Right kidney (tissue), 1 donor: ENCODE data around the gene HAAO.

Experiments used
- DNase-seq: peaks from one replicate; pipeline ENCODE4 v3.0.0-alpha.2; 2016

The HAAO gene

GRCh38 chr2:42819160-42819559 lies 26.8 kb upstream of the HAAO start:
- DNase-seq = no peak

GRCh38 chr2:42815726-42816125 lies 23.3 kb upstream of the HAAO start:
- no peak for DNase-seq

DNA sequence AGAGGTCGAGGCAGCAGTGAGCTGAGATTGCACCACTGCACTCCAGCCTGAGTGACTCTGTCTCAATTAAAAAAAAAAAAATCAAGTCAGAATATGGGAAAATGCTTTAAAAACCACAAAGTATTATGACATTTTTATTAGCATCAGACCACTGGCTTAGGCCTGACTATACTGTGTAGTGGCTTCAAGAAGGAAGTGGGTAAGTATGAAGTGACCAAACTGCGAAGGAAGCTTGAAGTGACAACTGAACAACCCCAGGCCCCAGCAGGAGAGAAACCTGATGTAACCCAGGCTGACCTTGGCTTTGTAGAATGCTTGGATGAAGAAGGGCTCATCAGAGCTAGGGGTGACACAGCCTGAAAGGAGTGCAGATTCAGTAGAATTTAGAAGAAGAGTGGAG lies 21.4 kb upstream of the HAAO start:
- DNase-seq = no peak

DNA sequence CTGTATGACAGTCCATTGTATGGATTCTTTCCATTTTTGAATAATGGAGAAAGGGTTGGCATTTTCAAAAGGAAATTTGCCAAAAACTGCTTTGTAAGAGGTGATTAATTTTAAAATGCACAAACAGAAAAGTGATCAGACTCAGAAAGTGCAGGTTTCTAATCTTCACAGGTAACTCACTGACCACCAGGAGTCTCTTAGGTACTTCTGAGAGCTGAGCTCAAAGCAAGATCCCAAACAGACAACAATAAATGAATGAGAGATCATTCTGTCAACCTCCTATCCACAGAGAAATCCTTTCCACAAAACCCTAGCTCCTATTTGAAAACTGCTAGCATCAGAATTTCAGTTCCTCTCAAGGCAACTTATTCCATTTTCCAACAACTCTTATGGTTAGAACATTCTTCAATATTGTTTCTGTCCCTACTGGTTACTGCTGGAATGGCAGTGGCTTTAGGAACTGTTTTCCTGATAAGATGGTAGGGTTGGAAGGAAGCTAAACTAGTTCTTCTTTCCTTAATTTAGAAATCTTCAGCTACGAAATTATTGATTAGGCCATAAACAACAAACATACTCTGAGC lies 20.6 kb upstream of the HAAO start:
- no peak for DNase-seq

GRCh38 chr2:42810971-42811811 lies 18.8 kb upstream of the HAAO start:
- peak; percentile 93 for DNase-seq

DNA sequence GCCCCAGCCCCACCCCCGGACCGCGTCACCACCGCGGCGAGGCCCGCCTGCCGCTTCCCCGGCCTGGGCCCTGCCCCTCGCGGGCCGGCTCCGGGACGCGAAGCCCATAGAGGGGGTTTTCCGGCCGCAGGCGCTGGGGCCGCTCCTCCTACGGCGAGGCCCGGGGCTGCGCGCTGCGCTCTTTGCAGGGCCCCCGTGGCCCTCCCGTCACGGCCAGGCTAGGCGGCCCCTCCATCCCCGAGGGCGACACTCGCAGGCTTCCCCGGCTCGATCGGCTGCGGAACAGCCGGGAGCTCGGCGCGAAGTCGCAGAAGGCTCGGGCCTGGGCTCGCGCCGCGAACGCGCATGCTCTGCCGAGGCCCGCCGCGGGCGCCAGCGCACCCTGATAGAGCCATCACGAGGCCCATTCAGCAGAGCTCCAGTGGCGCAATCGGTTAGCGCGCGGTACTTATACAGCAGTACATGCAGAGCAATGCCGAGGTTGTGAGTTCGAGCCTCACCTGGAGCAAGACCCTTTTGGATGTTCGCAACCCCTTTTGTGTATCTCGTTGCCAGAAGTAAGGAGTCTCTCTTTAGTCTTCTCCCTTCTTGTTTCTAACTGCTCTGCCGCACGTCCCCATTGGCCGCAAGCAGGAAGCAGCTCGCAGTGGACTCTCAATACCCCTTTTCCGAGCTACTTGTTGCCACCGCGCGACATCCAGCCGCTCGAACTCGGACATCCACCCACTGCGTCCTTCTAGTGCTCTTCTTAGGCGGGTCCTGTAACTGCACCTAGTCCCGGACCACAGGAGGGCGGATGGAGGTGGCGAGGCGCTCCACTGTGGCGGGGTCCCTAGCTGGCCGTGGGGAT lies 18.0 kb upstream of the HAAO start:
- DNase-seq = peak; percentile 100

DNA sequence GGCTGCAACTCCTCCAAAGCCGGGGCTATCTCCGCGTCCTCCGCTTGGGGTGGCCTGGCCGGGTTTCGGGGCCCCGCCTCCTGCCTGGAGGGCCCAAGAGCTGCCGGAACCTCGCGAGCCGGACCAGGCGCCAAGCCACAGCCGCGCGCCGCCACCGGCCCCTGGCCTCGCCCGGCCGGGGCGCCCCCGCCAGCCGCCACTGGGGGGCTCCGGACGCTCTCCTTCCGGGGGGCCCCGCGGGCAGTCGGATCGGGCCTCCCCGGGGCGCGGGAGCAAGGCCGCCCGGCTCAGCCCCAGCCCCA lies 17.4 kb upstream of the HAAO start:
- DNase-seq = peak; percentile 76

- peak; percentile 40 for DNase-seq
Observed at GRCh38 chr2:42809131-42809818, 16.9 kb upstream of the HAAO start.

DNA sequence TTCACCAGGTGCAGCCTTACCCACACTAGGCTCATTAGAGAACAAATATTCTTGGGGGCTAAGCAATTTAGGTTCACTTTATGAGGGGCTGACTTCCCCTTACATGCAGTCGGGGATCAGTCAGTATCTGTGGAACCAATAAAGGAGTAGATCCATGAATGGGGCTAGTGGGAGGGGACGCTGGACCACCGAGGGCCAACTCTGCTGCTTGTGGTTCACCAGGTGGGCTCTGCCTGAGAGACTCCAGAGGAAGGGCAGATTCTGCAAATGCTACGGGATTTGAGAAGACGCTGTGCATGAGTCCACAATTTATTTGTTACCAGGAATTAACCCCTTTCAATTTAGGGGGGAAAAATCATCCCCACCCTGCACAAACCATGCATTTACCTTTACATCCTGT lies 15.9 kb upstream of the HAAO start:
- DNase-seq = no peak

DNA sequence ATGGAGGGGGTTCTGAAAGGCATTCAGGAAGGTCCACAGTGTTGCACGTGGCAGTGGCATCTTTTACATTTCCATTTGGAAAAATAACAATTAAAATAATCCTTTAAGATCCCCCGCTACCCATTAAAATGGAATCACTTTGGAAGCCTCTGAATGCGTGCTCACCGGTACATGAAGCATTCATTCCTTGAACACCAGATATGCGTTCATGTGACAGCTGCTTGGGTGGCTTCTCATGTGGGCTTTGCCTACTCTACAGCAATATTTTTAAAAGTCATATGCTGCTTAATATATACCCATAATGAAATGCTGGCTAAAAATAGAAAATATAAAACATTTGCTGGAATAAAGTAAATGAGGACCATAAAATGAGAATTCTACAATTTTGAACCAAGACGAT lies 14.4 kb upstream of the HAAO start:
- no peak for DNase-seq

- DNase-seq = no peak
Observed at GRCh38 chr2:42804891-42805290, 12.5 kb upstream of the HAAO start.

DNA sequence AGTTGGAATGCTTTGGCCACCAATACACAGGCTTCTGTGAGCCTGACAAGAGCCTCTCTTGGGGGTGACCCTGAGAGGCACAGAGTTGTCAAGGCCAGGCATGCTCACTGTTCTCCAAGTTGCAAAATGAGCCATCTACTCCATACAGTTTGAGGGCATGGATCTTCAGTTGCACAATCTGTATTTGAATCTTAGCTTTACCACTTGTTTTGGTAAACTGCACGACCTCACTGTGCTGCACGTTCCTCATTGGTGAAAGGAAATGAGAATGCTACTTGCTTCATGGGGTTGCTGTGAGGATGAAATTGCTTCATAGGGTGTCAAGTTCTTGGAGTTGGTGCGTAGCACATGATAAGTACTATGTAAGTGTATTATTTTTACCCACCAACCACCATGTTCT lies 12.0 kb upstream of the HAAO start:
- no peak for DNase-seq

DNA sequence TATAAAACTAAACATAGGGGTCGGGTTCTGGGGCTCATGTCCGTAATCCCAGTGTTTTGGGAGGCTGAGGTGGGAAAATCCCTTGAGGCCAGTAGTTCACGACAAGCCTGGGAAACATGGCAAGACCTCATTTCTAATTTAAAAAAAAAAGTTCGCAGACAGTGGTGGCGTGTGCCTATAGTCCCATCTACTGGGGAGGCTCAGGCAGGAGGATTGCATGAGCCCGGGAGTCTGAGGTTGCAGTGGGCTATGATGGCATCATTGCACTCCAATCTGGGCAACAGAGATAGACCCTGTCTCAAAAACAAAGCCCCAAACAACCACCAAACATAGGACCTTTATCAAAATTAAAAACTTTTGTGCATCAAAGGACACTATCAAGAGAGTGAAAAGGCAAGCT lies 9.8 kb upstream of the HAAO start:
- DNase-seq = no peak

DNA sequence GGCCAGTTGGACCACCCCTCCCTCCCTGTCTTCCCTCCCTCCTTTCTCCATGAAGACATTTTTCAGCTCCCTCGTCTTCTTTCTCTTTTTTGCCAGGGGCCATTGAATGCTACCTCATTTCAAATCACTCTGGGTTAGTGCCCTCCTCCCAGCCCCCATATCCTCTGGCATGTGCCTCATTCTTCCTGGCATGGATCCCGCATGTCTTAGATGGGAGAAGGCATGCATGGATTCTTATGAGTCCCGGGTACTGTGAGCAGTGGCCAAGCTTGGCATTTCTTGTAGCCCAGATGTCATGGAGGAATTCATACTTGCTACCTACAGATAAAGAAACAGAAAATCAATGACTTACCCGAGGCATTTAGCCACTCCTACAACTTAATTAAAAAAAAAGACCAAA lies 9.0 kb upstream of the HAAO start:
- no peak for DNase-seq

- DNase-seq = no peak
Observed at GRCh38 chr2:42800981-42801380, 8.6 kb upstream of the HAAO start.

GRCh38 chr2:42800461-42800962 lies 8.1 kb upstream of the HAAO start:
- DNase-seq = no peak

GRCh38 chr2:42799881-42800280 lies 7.5 kb upstream of the HAAO start:
- no peak for DNase-seq

- no peak for DNase-seq
Observed at GRCh38 chr2:42797281-42797680, 4.9 kb upstream of the HAAO start.

- no peak for DNase-seq
Observed at GRCh38 chr2:42796427-42797248, 4.3 kb upstream of the HAAO start.

- DNase-seq = no peak
Observed at GRCh38 chr2:42795841-42796301, 3.5 kb upstream of the HAAO start.

DNA sequence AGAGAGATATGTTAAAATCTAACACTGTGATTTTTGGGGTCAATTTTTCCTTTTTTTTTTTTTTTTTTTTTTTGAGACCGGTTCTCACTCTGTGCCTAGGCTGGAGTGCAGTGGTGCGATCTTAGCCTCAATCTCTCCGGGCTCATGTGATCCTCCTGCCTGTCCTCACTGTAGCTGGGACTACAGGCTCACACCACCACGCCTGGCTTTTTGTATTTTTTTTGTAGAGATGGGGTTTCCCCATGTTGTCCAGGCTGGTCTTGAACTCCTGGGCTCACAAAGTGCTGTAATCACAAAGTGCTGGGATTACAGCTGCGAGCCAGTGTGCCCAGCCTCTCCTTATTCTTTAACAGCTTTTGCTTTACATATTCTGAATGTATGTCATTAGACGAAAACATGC lies 2.9 kb upstream of the HAAO start:
- DNase-seq = no peak
